Lung (tissue), 12 donors: ENCODE measurements around the gene CYB5R4. TPM values are rescaled to one million over a fixed set of nuclear protein-coding genes. Genes with fewer than 3 reads are reported as not detected.
A peak's percentile ranks its signal among the peaks of the same experiment; 100 is the strongest.

ENCODE experiments used
- ATAC-seq: fragments of 200-7000 bp; cut with Tn5 transposase; one replicate; pipeline ENCODE4 v1.9.1; 2020; ENCODE audit warnings: moderate number of reproducible peaks; ENCODE audit not compliant: insufficient read depth, low FRiP score
- DNase-seq, 3 donors: peaks; one replicate each; pipeline ENCODE4 v3.0.0-alpha.2; 2013 to 2017
- H3K27ac ChIP-seq, 2 donors: one replicate each; pipeline ENCODE4 v1.5.1; 2013; ENCODE audit warnings: mild to moderate bottlenecking in 2 of 2, moderate library complexity in 2 of 2, control low read depth in 1 of 2, inconsistent platforms in 1 of 2, low read depth in 1 of 2, low read length in 1 of 2
- H3K27me3 ChIP-seq, 3 donors: one replicate each; pipeline ENCODE4 v1.5.1; 2013; ENCODE audit warnings: low read length in 2 of 3; ENCODE audit not compliant: control insufficient read depth in 3 of 3, insufficient read depth in 3 of 3
- H3K36me3 ChIP-seq, 4 donors: one replicate each; pipeline ENCODE4 v1.5.1; 2013; ENCODE audit warnings: low read length in 4 of 4, mild to moderate bottlenecking in 1 of 4, moderate library complexity in 1 of 4; ENCODE audit not compliant: control insufficient read depth in 4 of 4, insufficient read depth in 4 of 4
- H3K4me1 ChIP-seq, 5 donors: one replicate each; pipeline ENCODE4 v1.5.1; 2013; ENCODE audit warnings: low read length in 5 of 5, mild to moderate bottlenecking in 2 of 5, moderate library complexity in 1 of 5; ENCODE audit not compliant: control insufficient read depth in 5 of 5, insufficient read depth in 5 of 5
- H3K4me3 ChIP-seq: one replicate; pipeline ENCODE4 v1.5.1; 2013; ENCODE audit warnings: mild to moderate bottlenecking, control low read depth, moderate library complexity
- H3K9ac ChIP-seq, 2 donors: one replicate each; pipeline ENCODE4 v1.5.1; 2013; ENCODE audit warnings: low read length in 2 of 2, control low read depth in 1 of 2; ENCODE audit not compliant: insufficient read depth in 1 of 2
- H3K9me3 ChIP-seq, 4 donors: one replicate each; pipeline ENCODE4 v1.5.1; 2013; ENCODE audit warnings: low read length in 3 of 4, mild to moderate bottlenecking in 1 of 4, moderate library complexity in 1 of 4; ENCODE audit not compliant: control insufficient read depth in 4 of 4, insufficient read depth in 3 of 4
- WGBS, 2 donors: extraction: QIAGEN DNeasy Blood & Tissue Kit; methylation state at CpG; one replicate each; pipeline ENCODE4 v1.1.7; 2013; 5-methylcytosine and 5-hydroxymethylcytosine counted together
- polyA plus RNA-seq, 2 donors: library from polyadenylated mRNA; stranded (reverse); fragments of 200-250 nt; gene quantifications; one replicate each; pipeline ENCODE4 v1.2.1, GENCODE V29; 2013
- total RNA-seq, 2 donors: library from RNA; depleted of rRNA in 1 of 2; stranded (reverse); fragments of >200 nt in 1 of 2; gene quantifications; one replicate each; pipeline ENCODE4 v1.2.1, GENCODE V29; 2014 to 2021
- TF ChIP-seq, protein P1 (sequence below): IDR thresholded peaks from 2 replicates; pipeline ENCODE4 v1.5.1; 2012; ENCODE audit warnings: mild to moderate bottlenecking; ENCODE audit errors: control extremely low read depth, extremely low read depth
- donor health status: control.
- donor health status: control.
- donor health status: Bipolar disorder and iron deficiency.
- donor health status: healthy.
- donor health status: DM: yes; HTN: yes; CAD: no.

CYB5R4 gene
- total and polyA plus RNA-seq, 4 donors = 4.6 to 41.4 (median 24.9) TPM

DNA sequence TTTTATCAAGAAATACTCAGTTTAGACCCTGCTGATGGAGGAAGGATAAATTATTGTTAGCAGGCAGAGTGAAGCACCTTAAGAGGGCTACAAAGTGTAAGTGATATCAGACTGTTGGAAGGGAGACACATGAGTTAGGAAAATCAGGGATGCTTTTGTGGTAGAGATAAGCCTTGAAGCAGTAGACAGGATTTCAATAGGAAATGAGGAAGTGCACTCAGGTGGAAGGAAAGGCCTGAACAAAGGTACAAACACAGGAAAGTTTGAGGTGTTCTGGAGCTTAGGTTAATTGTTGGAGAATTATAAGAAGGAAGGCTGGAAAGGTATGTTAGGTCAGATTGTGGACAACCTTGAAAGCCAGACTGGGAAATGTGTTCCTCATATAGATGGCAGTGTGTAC lies 7.6 kb downstream of the CYB5R4 start:
- peak overlapping the region in 1 of 2 donors; percentile 5 for H3K27ac ChIP-seq
- TF ChIP-seq, protein P1, sequence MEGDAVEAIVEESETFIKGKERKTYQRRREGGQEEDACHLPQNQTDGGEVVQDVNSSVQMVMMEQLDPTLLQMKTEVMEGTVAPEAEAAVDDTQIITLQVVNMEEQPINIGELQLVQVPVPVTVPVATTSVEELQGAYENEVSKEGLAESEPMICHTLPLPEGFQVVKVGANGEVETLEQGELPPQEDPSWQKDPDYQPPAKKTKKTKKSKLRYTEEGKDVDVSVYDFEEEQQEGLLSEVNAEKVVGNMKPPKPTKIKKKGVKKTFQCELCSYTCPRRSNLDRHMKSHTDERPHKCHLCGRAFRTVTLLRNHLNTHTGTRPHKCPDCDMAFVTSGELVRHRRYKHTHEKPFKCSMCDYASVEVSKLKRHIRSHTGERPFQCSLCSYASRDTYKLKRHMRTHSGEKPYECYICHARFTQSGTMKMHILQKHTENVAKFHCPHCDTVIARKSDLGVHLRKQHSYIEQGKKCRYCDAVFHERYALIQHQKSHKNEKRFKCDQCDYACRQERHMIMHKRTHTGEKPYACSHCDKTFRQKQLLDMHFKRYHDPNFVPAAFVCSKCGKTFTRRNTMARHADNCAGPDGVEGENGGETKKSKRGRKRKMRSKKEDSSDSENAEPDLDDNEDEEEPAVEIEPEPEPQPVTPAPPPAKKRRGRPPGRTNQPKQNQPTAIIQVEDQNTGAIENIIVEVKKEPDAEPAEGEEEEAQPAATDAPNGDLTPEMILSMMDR = no peak
- no peak for ATAC-seq
- H3K4me3 ChIP-seq = no peak overlapping the region
- DNase-seq = no peak
- no peaks in the 10 kb centered on the region for H3K27me3 ChIP-seq
- H3K36me3 ChIP-seq = peaks cover 9 to 17% (median 11%) of the 10 kb centered on the region in 4 donors
- H3K4me1 ChIP-seq = no peaks in the 10 kb centered on the region
- H3K9ac ChIP-seq = no peak overlapping the region
- no peaks in the 10 kb centered on the region for H3K9me3 ChIP-seq

- no peaks in the 10 kb centered on the region for H3K27me3 ChIP-seq
- peak in 1 of 3 donors; percentile 17 for DNase-seq
- no peak overlapping the region for H3K4me3 ChIP-seq
- ATAC-seq = no peak
- TF ChIP-seq, protein P1 = no peak
- H3K9ac ChIP-seq = no peak overlapping the region
- H3K36me3 ChIP-seq = peaks cover 9 to 17% (median 11%) of the 10 kb centered on the region in 4 donors
- H3K27ac ChIP-seq = no peak overlapping the region
- H3K4me1 ChIP-seq = no peaks in the 10 kb centered on the region
- no peaks in the 10 kb centered on the region for H3K9me3 ChIP-seq
- 61 to 79% methylated on average over 9 of the region's 9 CpGs for WGBS, 2 donors
Measured at GRCh38 chr6:83867527-83868161, 8.2 kb downstream of the CYB5R4 start.

DNA sequence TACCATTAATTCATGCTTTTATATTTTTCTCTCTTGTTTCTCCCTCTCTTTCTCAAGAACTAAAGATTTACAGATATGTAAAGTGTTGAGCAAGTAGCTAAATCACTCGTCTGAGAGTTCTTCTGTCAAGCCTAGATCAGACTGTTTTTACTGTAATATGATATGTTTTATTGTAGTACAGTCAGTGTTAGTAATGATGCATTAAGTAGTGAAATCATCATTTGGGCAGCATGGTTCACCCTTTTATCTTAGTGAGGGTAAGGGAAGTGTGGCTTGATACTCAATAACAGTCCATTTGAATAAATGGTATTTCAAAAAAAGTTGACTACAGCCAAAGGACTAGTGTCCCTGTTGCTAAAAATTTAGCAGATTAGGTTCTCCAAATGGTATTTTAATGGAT lies 9.2 kb downstream of the CYB5R4 start:
- Histone ChIP-seq H3K4me3 (no peak overlapping the region), H3K4me1 (no peaks in the 10 kb centered on the region), H3K27ac (no peak overlapping the region), H3K36me3 (peaks cover 9 to 17% (median 11%) of the 10 kb centered on the region in 4 donors), H3K27me3 (no peaks in the 10 kb centered on the region), H3K9ac (no peak overlapping the region), H3K9me3 (no peaks in the 10 kb centered on the region)
- 49 to 68% methylated on average over 1 of the region's 1 CpG for WGBS, 2 donors
- ATAC-seq = no peak
- DNase-seq = no peak
- TF ChIP-seq, protein P1 = no peak

DNA sequence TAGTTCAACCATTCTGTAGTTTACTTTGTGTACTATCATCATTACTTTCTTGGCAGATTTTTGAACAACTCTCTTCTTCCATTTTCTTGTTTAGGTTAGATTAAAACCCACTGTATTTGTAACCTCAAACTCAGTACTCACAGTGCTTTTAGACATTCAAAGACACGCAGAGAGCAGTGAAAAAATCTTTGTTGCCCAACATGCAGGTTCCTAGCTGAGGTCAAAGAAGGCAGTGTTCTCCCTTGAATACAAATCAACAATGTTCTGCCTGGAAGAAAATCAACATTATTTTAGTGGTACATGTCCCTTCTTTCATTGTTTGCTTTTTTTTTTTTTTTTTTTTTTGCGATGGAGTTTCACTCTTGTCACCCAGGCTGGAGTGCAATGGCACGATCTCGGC lies 11.2 kb downstream of the CYB5R4 start:
- DNase-seq (no peak), ATAC-seq (no peak)
- Histone ChIP-seq H3K36me3 (peaks cover 7 to 13% (median 10%) of the 10 kb centered on the region in 4 donors), H3K9ac (no peak overlapping the region), H3K4me1 (no peaks in the 10 kb centered on the region), H3K9me3 (no peaks in the 10 kb centered on the region), H3K4me3 (no peak overlapping the region), H3K27ac (no peak overlapping the region), H3K27me3 (no peaks in the 10 kb centered on the region)
- TF ChIP-seq, protein P1 = no peak
- WGBS, 2 donors = 90 to 95% methylated on average over 4 of the region's 4 CpGs
